Tibial nerve (tissue), 4 donors: Measurements from ENCODE around the gene KRT23.

ENCODE experiments used
- CTCF ChIP-seq, 5 experiments: fragments of 200-600 bp in 3 of 5; fragments of 450-650 bp in 2 of 5; sonication (generic) in 3 of 5; IDR thresholded peaks; one replicate each; pipeline ENCODE4 v1.5.1; 2016 to 2019; ENCODE audit warnings: antibody characterized with exemption in 5 of 5, mild to moderate bottlenecking in 3 of 5, moderate library complexity in 2 of 5
- EP300 ChIP-seq, 2 donors: sonication (generic); formaldehyde crosslinking; IDR thresholded peaks; one replicate each; pipeline ENCODE4 v1.6.1; 2017; ENCODE audit warnings: antibody characterized with exemption in 2 of 2, mild to moderate bottlenecking in 1 of 2

- TF ChIP-seq CTCF (IDR thresholded peaks at IDR 0.05): no peak
- TF ChIP-seq EP300 (IDR thresholded peaks at IDR 0.05): no peak
Measured at GRCh38 chr17:40974366-40974765, 36.9 kb upstream of the KRT23 start.
